Measurements from ENCODE around the gene DYNC2H1. TPM values are rescaled to one million over a fixed set of nuclear protein-coding genes. Genes with fewer than 3 reads are reported as not detected.
A peak's percentile ranks its signal among the peaks of the same experiment; 100 is the strongest.

DYNC2H1 gene
- total RNA-seq, 4 donors from 2014 or later: 4.7 to 14.0 (median 8.1) TPM

DNA sequence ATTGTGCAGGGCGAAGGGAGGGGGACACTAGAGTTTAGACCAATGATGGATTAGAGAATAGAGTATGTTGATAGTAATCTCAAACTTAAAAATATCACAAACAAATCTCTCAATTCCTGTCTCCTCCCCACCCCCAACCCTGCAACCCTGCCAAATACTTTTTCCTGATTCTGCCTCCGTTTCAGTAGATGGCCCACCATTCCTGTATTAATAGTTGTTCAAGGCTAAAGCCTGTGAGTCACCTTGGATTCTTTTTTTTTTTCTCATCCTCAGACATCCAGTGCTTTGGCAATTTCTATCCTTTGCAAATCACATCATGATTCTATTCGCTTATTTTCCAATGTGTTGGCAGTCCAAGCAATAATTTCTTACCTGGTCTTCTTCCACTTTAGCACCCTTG is 207.9 kb downstream of the DYNC2H1 start:
- H3K27me3 ChIP-seq: no peaks in the 10 kb centered on the region
- no peak for TF ChIP-seq POLR2A (IDR thresholded peaks at IDR 0.05)
- TF ChIP-seq, protein P1, sequence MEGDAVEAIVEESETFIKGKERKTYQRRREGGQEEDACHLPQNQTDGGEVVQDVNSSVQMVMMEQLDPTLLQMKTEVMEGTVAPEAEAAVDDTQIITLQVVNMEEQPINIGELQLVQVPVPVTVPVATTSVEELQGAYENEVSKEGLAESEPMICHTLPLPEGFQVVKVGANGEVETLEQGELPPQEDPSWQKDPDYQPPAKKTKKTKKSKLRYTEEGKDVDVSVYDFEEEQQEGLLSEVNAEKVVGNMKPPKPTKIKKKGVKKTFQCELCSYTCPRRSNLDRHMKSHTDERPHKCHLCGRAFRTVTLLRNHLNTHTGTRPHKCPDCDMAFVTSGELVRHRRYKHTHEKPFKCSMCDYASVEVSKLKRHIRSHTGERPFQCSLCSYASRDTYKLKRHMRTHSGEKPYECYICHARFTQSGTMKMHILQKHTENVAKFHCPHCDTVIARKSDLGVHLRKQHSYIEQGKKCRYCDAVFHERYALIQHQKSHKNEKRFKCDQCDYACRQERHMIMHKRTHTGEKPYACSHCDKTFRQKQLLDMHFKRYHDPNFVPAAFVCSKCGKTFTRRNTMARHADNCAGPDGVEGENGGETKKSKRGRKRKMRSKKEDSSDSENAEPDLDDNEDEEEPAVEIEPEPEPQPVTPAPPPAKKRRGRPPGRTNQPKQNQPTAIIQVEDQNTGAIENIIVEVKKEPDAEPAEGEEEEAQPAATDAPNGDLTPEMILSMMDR (IDR thresholded peaks at IDR 0.05): no peak
- H3K36me3 ChIP-seq: no peaks in the 10 kb centered on the region
- H3K4me3 ChIP-seq: no peak overlapping the region
- DNase-seq: no peak
- H3K4me1 ChIP-seq: no peaks in the 10 kb centered on the region
- H3K9me3 ChIP-seq: no peaks in the 10 kb centered on the region
- no peak overlapping the region for H3K27ac ChIP-seq

DNA sequence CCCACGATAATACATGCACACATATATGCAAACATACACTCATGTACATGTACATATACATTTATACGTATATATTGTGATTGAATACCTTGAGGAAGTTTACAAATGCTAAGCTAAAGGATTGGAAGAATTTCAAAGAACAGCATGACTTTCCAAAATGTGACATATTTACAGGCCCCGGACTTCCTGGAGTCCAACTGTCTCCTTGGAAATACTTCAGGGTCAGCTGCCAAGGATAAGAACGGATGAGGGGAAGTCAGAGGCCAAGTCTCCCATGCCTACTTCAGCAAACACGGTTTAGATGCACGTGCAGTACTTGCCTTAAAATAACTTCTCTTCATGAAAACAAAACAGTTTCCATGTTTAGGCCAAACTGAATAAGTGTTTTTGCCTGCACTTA is 213.6 kb downstream of the DYNC2H1 start:
- peaks cover 0 to 5% (median 0%) of the 10 kb centered on the region in 4 donors for H3K4me1 ChIP-seq
- H3K36me3 ChIP-seq: no peaks in the 10 kb centered on the region
- no peaks in the 10 kb centered on the region for H3K9me3 ChIP-seq
- TF ChIP-seq, protein P1 (IDR thresholded peaks at IDR 0.05): no peak
- no peak for TF ChIP-seq POLR2A (IDR thresholded peaks at IDR 0.05)
- no peak for DNase-seq
- H3K27me3 ChIP-seq: no peaks in the 10 kb centered on the region
- H3K27ac ChIP-seq: no peak overlapping the region
- H3K4me3 ChIP-seq: no peak overlapping the region

DNA sequence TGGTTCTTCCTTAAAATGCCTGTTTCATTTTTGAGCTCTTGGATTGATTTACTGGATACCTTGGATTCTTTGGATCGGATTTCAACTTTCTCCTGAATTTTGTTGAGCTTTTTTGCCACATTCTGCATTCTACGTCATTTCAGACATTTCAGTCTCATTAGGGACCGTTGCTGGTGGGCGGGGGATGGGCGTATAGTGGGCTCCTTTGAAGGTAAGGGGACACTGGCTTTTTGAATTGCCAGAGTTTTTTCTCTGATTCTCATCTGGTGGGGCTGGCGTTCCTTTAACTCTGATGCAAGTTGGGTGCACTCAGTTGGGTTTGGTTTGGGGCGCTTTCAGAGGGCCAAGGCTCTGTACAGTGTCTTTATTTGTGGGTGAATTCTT is 216.5 kb downstream of the DYNC2H1 start:
- Histone ChIP-seq H3K4me3 (no peak overlapping the region), H3K27ac (no peak overlapping the region), H3K9me3 (no peaks in the 10 kb centered on the region), H3K36me3 (no peaks in the 10 kb centered on the region), H3K4me1 (peaks cover 0 to 5% (median 0%) of the 10 kb centered on the region in 4 donors), H3K27me3 (no peaks in the 10 kb centered on the region)
- no peak for TF ChIP-seq POLR2A (IDR thresholded peaks at IDR 0.05)
- TF ChIP-seq, protein P1 (IDR thresholded peaks at IDR 0.05): no peak
- no peak for DNase-seq

DNA sequence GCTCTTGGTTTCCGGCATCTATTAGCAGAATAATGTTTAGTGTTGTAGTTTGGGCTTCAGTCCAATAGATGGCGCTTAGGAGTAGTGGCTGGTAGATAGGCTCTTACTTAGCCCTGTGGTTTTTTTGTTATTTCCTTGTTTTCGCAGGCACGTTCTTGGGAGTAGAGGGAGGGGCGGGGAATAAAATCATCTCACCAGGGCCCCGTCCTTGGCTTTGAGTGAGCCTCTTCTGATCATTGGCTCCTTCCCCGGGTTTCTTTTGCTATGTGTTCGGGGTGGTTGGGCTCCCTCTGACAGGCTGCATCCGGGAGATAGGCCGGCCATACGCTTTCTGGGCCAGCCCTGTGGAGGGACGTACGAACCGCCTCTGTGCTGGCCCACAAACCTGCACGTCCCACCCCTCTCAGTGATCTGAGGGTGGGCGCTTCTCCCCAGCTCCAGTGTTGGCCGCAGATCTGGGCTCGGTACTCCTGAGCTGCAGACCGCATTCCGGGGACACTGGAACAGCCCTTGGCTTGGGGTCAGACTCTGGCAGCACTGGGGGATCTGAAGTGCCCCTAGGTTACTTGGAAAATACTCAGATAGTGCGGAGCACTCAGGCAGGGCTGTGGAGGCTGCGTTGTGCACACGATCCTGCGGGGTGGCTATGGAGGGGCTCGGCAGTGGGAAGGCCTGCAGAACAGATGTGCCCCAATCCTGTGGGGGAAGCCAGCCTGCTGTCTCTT is 217.0 kb downstream of the DYNC2H1 start:
- no peaks in the 10 kb centered on the region for H3K27me3 ChIP-seq
- no peak overlapping the region for H3K27ac ChIP-seq
- TF ChIP-seq, protein P1 (IDR thresholded peaks at IDR 0.05): peak in 5 of 6 experiments; percentile 31 to 61 (median 51)
- TF ChIP-seq POLR2A (IDR thresholded peaks at IDR 0.05): no peak
- no peaks in the 10 kb centered on the region for H3K9me3 ChIP-seq
- no peaks in the 10 kb centered on the region for H3K36me3 ChIP-seq
- DNase-seq: peak in 1 of 3 donors; percentile 51
- no peak overlapping the region for H3K4me3 ChIP-seq
- peaks cover 0 to 5% (median 0%) of the 10 kb centered on the region in 4 donors for H3K4me1 ChIP-seq

DNA sequence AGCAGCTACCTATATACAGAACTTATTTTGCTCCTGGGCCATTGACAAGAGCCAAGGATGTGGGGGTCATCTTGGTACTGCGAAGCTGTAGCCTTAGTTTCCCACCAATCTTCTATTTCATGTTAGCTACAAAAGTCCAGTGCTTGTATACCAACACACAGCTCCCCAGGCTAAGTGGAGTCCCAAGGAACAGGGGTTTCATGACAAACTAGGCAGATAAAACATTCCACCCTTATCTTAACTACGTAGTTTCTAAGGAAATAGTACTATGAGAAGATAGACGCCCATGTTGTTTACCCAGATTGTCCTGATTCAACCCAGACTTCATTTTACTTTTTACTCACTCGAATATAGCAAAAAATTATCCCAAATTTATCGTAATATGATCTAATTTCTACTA is 218.5 kb downstream of the DYNC2H1 start:
- TF ChIP-seq, protein P1 (IDR thresholded peaks at IDR 0.05): no peak
- TF ChIP-seq POLR2A (IDR thresholded peaks at IDR 0.05): no peak
- Histone ChIP-seq H3K27ac (no peak overlapping the region), H3K9me3 (no peaks in the 10 kb centered on the region), H3K36me3 (no peaks in the 10 kb centered on the region), H3K27me3 (no peaks in the 10 kb centered on the region), H3K4me3 (no peak overlapping the region), H3K4me1 (peaks cover 0 to 5% (median 0%) of the 10 kb centered on the region in 4 donors)
- DNase-seq: no peak

Measured in Peyer's patch (tissue), 4 donors.